GM23338 (cell line): ENCODE measurements around the gene TMEM144. TPM values are rescaled to one million over a fixed set of nuclear protein-coding genes. Genes with fewer than 3 reads are reported as not detected.

Source experiments
- ATAC-seq: fragments of 200-7000 bp; cut with Tn5 transposase; 3 replicates; pipeline ENCODE4 v1.9.1; 2020
- DNase-seq: peaks from one replicate; pipeline ENCODE4 v3.0.0-alpha.2; 2015; ENCODE audit warnings: low spot score
- H2AFZ ChIP-seq: fragments of 200-600 bp; sonication (generic); 2 replicates; pipeline ENCODE4 v1.8.0; 2016; ENCODE audit warnings: antibody characterized with exemption, mild to moderate bottlenecking, moderate library complexity
- H3F3A ChIP-seq: fragments of 200-600 bp; sonication (generic); replicated peaks from 2 replicates; pipeline ENCODE4 v1.8.0; 2017; ENCODE audit warnings: antibody characterized with exemption, mixed run types, low read depth
- H3K27ac ChIP-seq: fragments of 200-600 bp; sonication (generic); 2 replicates; pipeline ENCODE4 v1.6.1; 2016; ENCODE audit warnings: low read depth
- H3K27me3 ChIP-seq: fragments of 200-600 bp; sonication (generic); 2 replicates; pipeline ENCODE4 v1.8.0; 2016; ENCODE audit warnings: mild to moderate bottlenecking, mixed run types, moderate library complexity; ENCODE audit not compliant: insufficient read depth
- H3K36me3 ChIP-seq: fragments of 200-600 bp; sonication (generic); 2 replicates; pipeline ENCODE4 v1.8.0; 2016; ENCODE audit warnings: mild to moderate bottlenecking; ENCODE audit not compliant: insufficient read depth
- H3K4me1 ChIP-seq: fragments of 200-600 bp; sonication (generic); 2 replicates; pipeline ENCODE4 v1.8.0; 2016; ENCODE audit warnings: mild to moderate bottlenecking, moderate library complexity; ENCODE audit not compliant: insufficient read depth
- H3K4me2 ChIP-seq: fragments of 200-600 bp; sonication (generic); 2 replicates; pipeline ENCODE4 v1.7.1; 2017; ENCODE audit warnings: mixed run types
- H3K4me3 ChIP-seq: fragments of 200-600 bp; sonication (generic); 2 replicates; pipeline ENCODE4 v1.6.1; 2016; ENCODE audit warnings: mixed run types
- H3K79me2 ChIP-seq: fragments of 200-600 bp; sonication (generic); replicated peaks from 2 replicates; pipeline ENCODE4 v1.8.0; 2017; ENCODE audit warnings: mild to moderate bottlenecking; ENCODE audit not compliant: insufficient read depth
- H3K9me2 ChIP-seq: fragments of 200-600 bp; sonication (generic); 2 replicates; pipeline ENCODE4 v1.8.0; 2017; ENCODE audit not compliant: insufficient read depth
- H4K20me1 ChIP-seq: fragments of 200-600 bp; sonication (generic); replicated peaks from 2 replicates; pipeline ENCODE4 v1.8.0; 2017; ENCODE audit warnings: mild to moderate bottlenecking; ENCODE audit not compliant: insufficient read depth
- H3K27ac Mint-ChIP-seq: 2 replicates; pipeline ENCODE4 v1.8.0; 2020; ENCODE audit warnings: inconsistent platforms, mild to moderate bottlenecking, moderate library complexity, mixed read lengths
- H3K27me3 Mint-ChIP-seq: 3 replicates; pipeline ENCODE4 v1.8.0; 2022; ENCODE audit warnings: low read depth, mild to moderate bottlenecking, moderate library complexity, mixed read lengths, inconsistent platforms; ENCODE audit not compliant: insufficient read depth, poor library complexity
- H3K36me3 Mint-ChIP-seq: 3 replicates; pipeline ENCODE4 v1.8.0; 2021; ENCODE audit warnings: low read depth, mild to moderate bottlenecking, inconsistent platforms, moderate library complexity, mixed read lengths
- H3K4me1 Mint-ChIP-seq: 3 replicates; pipeline ENCODE4 v1.8.0; 2020; ENCODE audit warnings: mild to moderate bottlenecking, inconsistent platforms, mixed read lengths
- H3K4me3 Mint-ChIP-seq: 3 replicates; pipeline ENCODE4 v1.8.0; 2021; ENCODE audit warnings: moderate library complexity, mild to moderate bottlenecking, inconsistent platforms, mixed read lengths
- H3K9me3 Mint-ChIP-seq: 3 replicates; pipeline ENCODE4 v1.8.0; 2020; ENCODE audit warnings: moderate library complexity, mild to moderate bottlenecking, inconsistent platforms, mixed read lengths
- CREB1 ChIP-seq: fragments of 250-450 bp; sonication (Bioruptor Pico); IDR thresholded peaks from 2 replicates; pipeline ENCODE4 v1.5.0; 2020; ENCODE audit warnings: low read depth, mild to moderate bottlenecking, moderate library complexity
- EZH2phosphoT487 ChIP-seq: fragments of 200-600 bp; sonication (generic); IDR thresholded peaks from one replicate; pipeline ENCODE4 v1.8.1; 2018; ENCODE audit warnings: antibody characterized with exemption; ENCODE audit not compliant: unreplicated experiment
- POLR2AphosphoS5 ChIP-seq: IDR thresholded peaks from 2 replicates; pipeline ENCODE4 v1.6.1; 2016; ENCODE audit warnings: antibody characterized with exemption, low read depth
- REST ChIP-seq: IDR thresholded peaks from one replicate; pipeline ENCODE4 v1.6.1; 2018; ENCODE audit warnings: antibody characterized with exemption; ENCODE audit not compliant: unreplicated experiment
- ZNF462 ChIP-seq: fragments of 250-450 bp; sonication (Bioruptor Pico); IDR thresholded peaks from 2 replicates; pipeline ENCODE4 v1.5.0; 2020; ENCODE audit warnings: mild to moderate bottlenecking, moderate library complexity
- polyA plus RNA-seq: library from polyadenylated mRNA; unstranded; fragments of >200 nt; fragmentation: Nextera tagmentation; extraction: Ambion mirVana; gene quantifications from 2 replicates; pipeline ENCODE4 v1.2.1, GENCODE V29; 2016
- total RNA-seq: library from RNA; depleted of rRNA; stranded (reverse); fragments of >200 nt; shearing (Covaris generic); gene quantifications from 2 replicates; pipeline ENCODE4 v1.2.3, GENCODE V29; 2014
- TF ChIP-seq, protein P1 (sequence below), 2 experiments: fragments of 200-600 bp in 1 of 2; sonication (generic) in 1 of 2; conservative IDR thresholded peaks; 2 replicates each; pipeline versions ENCODE4 v1.5.1 to v1.6.1; 2016 to 2017; ENCODE audit warnings: antibody characterized with exemption in 2 of 2, low read depth in 2 of 2, mild to moderate bottlenecking in 2 of 2, moderate library complexity in 1 of 2

TMEM144 gene
- total and polyA plus RNA-seq, 2 experiments from 2014 or later: 1.3 to 1.7 TPM

- Histone ChIP-seq H3K4me2 (no peak overlapping the region), H3K79me2 (no peaks in the 10 kb centered on the region), H3F3A (no peaks in the 10 kb centered on the region), H4K20me1 (no peaks in the 10 kb centered on the region), H3K36me3 (peaks cover 8% of the 10 kb centered on the region; the same call in 1 of the 2 replicates), H3K27me3 (no peaks in the 10 kb centered on the region), H3K4me1 (no peaks in the 10 kb centered on the region), H3K27ac (no peak overlapping the region), H2AFZ (no peak overlapping the region), H3K9me2 (peaks cover 6% of the 10 kb centered on the region; the same call in 1 of the 2 replicates), H3K4me3 (no peak overlapping the region)
- H3K27me3 Mint-ChIP-seq: no peaks in the 10 kb centered on the region
- TF ChIP-seq, protein P1, sequence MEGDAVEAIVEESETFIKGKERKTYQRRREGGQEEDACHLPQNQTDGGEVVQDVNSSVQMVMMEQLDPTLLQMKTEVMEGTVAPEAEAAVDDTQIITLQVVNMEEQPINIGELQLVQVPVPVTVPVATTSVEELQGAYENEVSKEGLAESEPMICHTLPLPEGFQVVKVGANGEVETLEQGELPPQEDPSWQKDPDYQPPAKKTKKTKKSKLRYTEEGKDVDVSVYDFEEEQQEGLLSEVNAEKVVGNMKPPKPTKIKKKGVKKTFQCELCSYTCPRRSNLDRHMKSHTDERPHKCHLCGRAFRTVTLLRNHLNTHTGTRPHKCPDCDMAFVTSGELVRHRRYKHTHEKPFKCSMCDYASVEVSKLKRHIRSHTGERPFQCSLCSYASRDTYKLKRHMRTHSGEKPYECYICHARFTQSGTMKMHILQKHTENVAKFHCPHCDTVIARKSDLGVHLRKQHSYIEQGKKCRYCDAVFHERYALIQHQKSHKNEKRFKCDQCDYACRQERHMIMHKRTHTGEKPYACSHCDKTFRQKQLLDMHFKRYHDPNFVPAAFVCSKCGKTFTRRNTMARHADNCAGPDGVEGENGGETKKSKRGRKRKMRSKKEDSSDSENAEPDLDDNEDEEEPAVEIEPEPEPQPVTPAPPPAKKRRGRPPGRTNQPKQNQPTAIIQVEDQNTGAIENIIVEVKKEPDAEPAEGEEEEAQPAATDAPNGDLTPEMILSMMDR (conservative IDR thresholded peaks at IDR 0.05; ENCODE audit: low read depth in 2 of 2): no peak
- no peak for TF ChIP-seq POLR2AphosphoS5
- TF ChIP-seq REST: no peak
- no peak for TF ChIP-seq ZNF462
- no peak for TF ChIP-seq CREB1 (CRISPR knock-in tag)
- TF ChIP-seq EZH2phosphoT487: no peak
- H3K4me1 Mint-ChIP-seq: 0 out of 3 replicates have a peak, but pooled peaks cover 5% of the 10 kb centered on the region
- no peak overlapping the region for H3K4me3 Mint-ChIP-seq
- H3K27ac Mint-ChIP-seq: no peak overlapping the region
- H3K9me3 Mint-ChIP-seq: peaks cover 32% of the 10 kb centered on the region
- no peak for ATAC-seq
- peaks cover 23% of the 10 kb centered on the region; the same call in 2 of the 3 replicates for H3K36me3 Mint-ChIP-seq
- DNase-seq: no peak
Measured at GRCh38 chr4:158297866-158298265, 87.6 kb downstream of the TMEM144 start.
